PC-3 (cell line): ENCODE measurements around the gene SKIDA1. TPM values are rescaled to one million over a fixed set of nuclear protein-coding genes. Genes with fewer than 3 reads are reported as not detected.

ENCODE experiments used
- ATAC-seq: fragments of 200-7000 bp; cut with Tn5 transposase; 2 replicates; pipeline ENCODE4 v1.9.1; 2020; ENCODE audit warnings: mild to moderate bottlenecking, moderate library complexity
- BruUV-seq: library from RNA; stranded (reverse); fragments of 400-500 nt; replicated peaks from 2 replicates; lab custom pipeline; 2021; lab: Mats Ljungman, UMichigan
- CTCF ChIA-PET: fragments of 300-600 bp; sonication (Branson Sonifier 250); formaldehyde crosslinking; loops from one replicate; lab custom pipeline; 2022; ENCODE audit warnings: antibody characterized with exemption; lab: Charles Lee
- POLR2A ChIA-PET: fragments of 300-600 bp; sonication (Branson Sonifier 250); formaldehyde crosslinking; loops from one replicate; lab custom pipeline; 2022; ENCODE audit warnings: antibody characterized with exemption; ENCODE audit not compliant: unreplicated experiment; lab: Charles Lee
- DNase-seq: peaks from one replicate; pipeline ENCODE4 v3.0.0-alpha.2; 2015
- H2AFZ ChIP-seq: fragments of 300-600 bp; sonication (generic); 2 replicates; pipeline ENCODE4 v1.6.0; 2016; ENCODE audit warnings: antibody characterized with exemption, low read length
- H3F3A ChIP-seq: fragments of 300-600 bp; sonication (generic); one replicate; pipeline ENCODE4 v1.6.0; 2017; ENCODE audit warnings: antibody characterized with exemption, low read length, control low read depth, mild to moderate bottlenecking; ENCODE audit not compliant: unreplicated experiment
- H3K27ac ChIP-seq: fragments of 300-600 bp; sonication (generic); 2 replicates; pipeline ENCODE4 v1.5.1; 2016; ENCODE audit warnings: mild to moderate bottlenecking, low read length
- H3K27me3 ChIP-seq: fragments of 300-600 bp; sonication (generic); 2 replicates; pipeline ENCODE4 v1.6.1; 2016; ENCODE audit warnings: low read length, mixed read lengths
- H3K36me3 ChIP-seq: fragments of 300-600 bp; sonication (generic); 2 replicates; pipeline ENCODE4 v1.6.1; 2016; ENCODE audit warnings: low read depth, mixed run types, low read length, mixed read lengths
- H3K4me1 ChIP-seq: fragments of 300-600 bp; sonication (generic); 2 replicates; pipeline ENCODE4 v1.5.1; 2016; ENCODE audit warnings: low read length; ENCODE audit not compliant: insufficient read depth
- H3K4me2 ChIP-seq: fragments of 300-600 bp; sonication (generic); 2 replicates; pipeline ENCODE4 v1.6.0; 2016; ENCODE audit warnings: low read length
- H3K4me3 ChIP-seq: fragments of 300-600 bp; sonication (generic); 2 replicates; pipeline ENCODE4 v1.5.1; 2016; ENCODE audit warnings: mild to moderate bottlenecking, low read length, mixed read lengths
- H3K79me2 ChIP-seq: fragments of 300-600 bp; sonication (generic); 2 replicates; pipeline ENCODE4 v1.6.1; 2017; ENCODE audit warnings: low read length, mixed read lengths
- H3K9ac ChIP-seq: fragments of 300-600 bp; sonication (generic); 2 replicates; pipeline ENCODE4 v1.6.0; 2016; ENCODE audit warnings: mild to moderate bottlenecking, low read length
- H3K9me2 ChIP-seq: fragments of 300-600 bp; sonication (generic); replicated peaks from 2 replicates; pipeline ENCODE4 v1.6.1; 2016; ENCODE audit warnings: mixed run types, low read length, mixed read lengths
- H3K9me3 ChIP-seq: fragments of 300-600 bp; sonication (generic); 2 replicates; pipeline ENCODE4 v1.6.1; 2016; ENCODE audit warnings: low read length, mixed read lengths
- H4K20me1 ChIP-seq: fragments of 300-600 bp; sonication (generic); 2 replicates; pipeline ENCODE4 v1.6.1; 2016; ENCODE audit warnings: low read length, mixed read lengths
- EZH2 ChIP-seq: fragments of 300-600 bp; sonication (generic); IDR thresholded peaks from one replicate; pipeline ENCODE4 v1.6.1; 2017; ENCODE audit warnings: antibody characterized with exemption, mild to moderate bottlenecking, low read length; ENCODE audit not compliant: unreplicated experiment
- EZH2phosphoT487 ChIP-seq: fragments of 300-600 bp; sonication (generic); IDR thresholded peaks from 2 replicates; pipeline ENCODE4 v1.6.1; 2018; ENCODE audit warnings: mild to moderate bottlenecking, antibody characterized with exemption, low read length, borderline replicate concordance
- intact Hi-C: fragments of 100-400 bp; cut with micrococcal nuclease; formaldehyde crosslinking; loops from 2 replicates; pipeline ENCODE4 v1.9.0; 2023
- total RNA-seq: library from RNA; depleted of rRNA; stranded (reverse); fragments of >200 nt; gene quantifications from 2 replicates; pipeline ENCODE4 v1.2.3, GENCODE V29; 2014
- TF ChIP-seq, protein P1 (sequence below): fragments of 300-600 bp; sonication (generic); conservative IDR thresholded peaks from 2 replicates; pipeline ENCODE4 v1.5.1; 2017; ENCODE audit warnings: antibody characterized with exemption, low read depth, mild to moderate bottlenecking, low read length

The SKIDA1 gene
- total RNA-seq, 1 experiment from 2014 or later = 0.26 TPM

DNA sequence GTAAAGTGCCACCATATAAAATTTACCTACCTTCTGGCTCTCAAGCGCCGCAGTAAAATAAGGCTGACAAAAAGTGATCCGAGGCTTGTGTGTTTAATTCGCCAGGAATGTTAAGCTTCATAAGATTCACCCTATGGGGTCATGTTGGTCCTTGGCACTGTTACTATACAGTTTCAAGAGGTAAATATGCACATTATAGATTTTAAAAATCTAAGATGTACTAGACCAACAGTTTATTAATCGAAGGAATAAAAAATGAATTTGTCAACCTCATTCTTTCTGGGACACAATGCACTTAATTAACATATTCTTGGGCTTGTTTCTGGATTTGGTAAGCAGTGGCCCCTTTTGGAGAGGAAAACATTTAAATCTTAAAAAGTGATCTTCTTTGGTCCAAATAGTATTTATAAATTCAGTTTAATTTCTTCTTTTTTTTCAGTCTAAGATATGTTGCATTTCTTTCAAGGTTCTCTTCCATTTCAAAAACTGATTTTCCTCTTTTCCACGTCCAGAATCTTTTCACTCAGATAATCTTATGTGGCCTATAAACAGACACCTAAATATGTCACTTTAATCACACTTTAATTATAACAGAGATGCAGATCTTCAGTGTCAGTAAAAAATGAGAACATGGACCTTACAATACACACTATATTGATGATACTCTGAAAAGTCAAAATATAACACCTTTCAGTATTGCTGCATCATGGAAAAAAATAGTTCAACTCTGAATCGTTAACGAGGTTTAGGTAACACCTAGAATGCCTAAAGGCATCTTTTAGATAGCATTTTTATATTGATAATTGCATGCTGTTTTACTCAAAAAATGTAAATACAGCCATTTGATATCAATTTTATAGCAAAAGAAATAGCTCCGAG, 3.8 kb upstream of the SKIDA1 start:
- H3K27me3 ChIP-seq = no peaks in the 10 kb centered on the region
- POLR2A ChIA-PET = no interaction called here
- ATAC-seq = no peak
- H3K36me3 ChIP-seq = no peaks in the 10 kb centered on the region
- CTCF ChIA-PET = no interaction called here
- H3K4me2 ChIP-seq = no peak overlapping the region
- H3K79me2 ChIP-seq = no peaks in the 10 kb centered on the region
- BruUV-seq = no TSS peak
- no peak overlapping the region for H3K9ac ChIP-seq
- TF ChIP-seq EZH2 (no peak), EZH2phosphoT487 (no peak)
- TF ChIP-seq, protein P1, sequence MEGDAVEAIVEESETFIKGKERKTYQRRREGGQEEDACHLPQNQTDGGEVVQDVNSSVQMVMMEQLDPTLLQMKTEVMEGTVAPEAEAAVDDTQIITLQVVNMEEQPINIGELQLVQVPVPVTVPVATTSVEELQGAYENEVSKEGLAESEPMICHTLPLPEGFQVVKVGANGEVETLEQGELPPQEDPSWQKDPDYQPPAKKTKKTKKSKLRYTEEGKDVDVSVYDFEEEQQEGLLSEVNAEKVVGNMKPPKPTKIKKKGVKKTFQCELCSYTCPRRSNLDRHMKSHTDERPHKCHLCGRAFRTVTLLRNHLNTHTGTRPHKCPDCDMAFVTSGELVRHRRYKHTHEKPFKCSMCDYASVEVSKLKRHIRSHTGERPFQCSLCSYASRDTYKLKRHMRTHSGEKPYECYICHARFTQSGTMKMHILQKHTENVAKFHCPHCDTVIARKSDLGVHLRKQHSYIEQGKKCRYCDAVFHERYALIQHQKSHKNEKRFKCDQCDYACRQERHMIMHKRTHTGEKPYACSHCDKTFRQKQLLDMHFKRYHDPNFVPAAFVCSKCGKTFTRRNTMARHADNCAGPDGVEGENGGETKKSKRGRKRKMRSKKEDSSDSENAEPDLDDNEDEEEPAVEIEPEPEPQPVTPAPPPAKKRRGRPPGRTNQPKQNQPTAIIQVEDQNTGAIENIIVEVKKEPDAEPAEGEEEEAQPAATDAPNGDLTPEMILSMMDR = no peak
- H2AFZ ChIP-seq = no peak overlapping the region
- intact Hi-C loops = loop anchor here (10.0 kb wide), 2 partner anchors 196 to 364 kb away; no protein-coding TSS in a partner anchor
- H3K9me3 ChIP-seq = no peaks in the 10 kb centered on the region
- no peaks in the 10 kb centered on the region for H3K9me2 ChIP-seq
- no peak overlapping the region for H3K4me3 ChIP-seq
- no peak for DNase-seq
- H3F3A ChIP-seq = no peaks in the 10 kb centered on the region
- no peak overlapping the region for H3K27ac ChIP-seq
- peaks cover 25% of the 10 kb centered on the region for H3K4me1 ChIP-seq
- H4K20me1 ChIP-seq = no peaks in the 10 kb centered on the region

DNA sequence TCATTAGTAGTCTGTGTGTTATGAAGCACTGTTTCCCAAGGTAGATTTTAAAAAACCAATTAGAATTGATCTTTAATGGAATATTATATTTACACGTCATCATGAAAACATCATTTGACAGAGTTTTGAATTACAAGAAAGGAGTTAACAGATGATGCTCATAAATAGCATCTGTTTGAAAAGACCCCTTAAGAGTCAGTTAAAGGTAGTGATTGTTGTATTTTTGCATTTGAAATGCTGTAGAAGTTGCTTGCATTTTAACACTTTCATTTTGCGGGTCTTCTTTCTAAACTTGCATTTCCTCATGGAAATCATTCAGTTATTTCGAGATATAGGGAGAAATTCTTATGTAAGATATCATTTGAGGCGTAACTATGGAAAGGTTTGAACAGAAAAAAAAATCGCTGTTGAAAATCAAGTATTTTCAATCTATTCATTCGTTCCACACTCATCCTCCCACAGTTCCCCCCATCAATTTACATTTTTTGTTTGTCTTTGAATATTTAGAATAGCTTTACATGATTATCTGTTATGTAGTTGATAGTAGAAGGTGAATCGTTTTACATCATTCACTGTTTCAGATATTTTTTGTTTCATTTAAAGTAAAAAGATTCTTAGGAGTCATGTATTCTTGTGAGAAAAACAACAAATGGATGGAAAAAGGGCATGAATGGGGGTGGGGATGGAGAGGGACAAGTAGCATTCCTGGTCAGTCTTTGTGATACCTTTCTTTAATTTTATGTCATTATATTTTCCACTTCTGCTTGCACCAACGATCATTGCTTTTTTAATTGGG, 3.0 kb upstream of the SKIDA1 start:
- BruUV-seq = no TSS peak
- Histone ChIP-seq H3K4me2 (peak overlapping the region; percentile 99), H3K36me3 (no peaks in the 10 kb centered on the region), H3F3A (no peaks in the 10 kb centered on the region), H2AFZ (0 out of 2 replicates have a peak overlapping the region, but pooled peaks have one; percentile 89), H3K79me2 (no peaks in the 10 kb centered on the region), H3K9me2 (no peaks in the 10 kb centered on the region), H3K4me1 (peaks cover 24% of the 10 kb centered on the region), H3K27me3 (no peaks in the 10 kb centered on the region), H4K20me1 (no peaks in the 10 kb centered on the region), H3K27ac (no peak overlapping the region), H3K9ac (peak overlapping the region; percentile 89; the same call in 1 of the 2 replicates), H3K4me3 (peak overlapping the region; percentile 81), H3K9me3 (no peaks in the 10 kb centered on the region)
- intact Hi-C loops = loop anchor here (10.0 kb wide), 2 partner anchors 196 to 364 kb away; no protein-coding TSS in a partner anchor
- DNase-seq (no peak), ATAC-seq (no peak)
- CTCF ChIA-PET = no interaction called here
- TF ChIP-seq EZH2 = no peak
- TF ChIP-seq EZH2phosphoT487 = no peak
- TF ChIP-seq, protein P1 = no peak
- POLR2A ChIA-PET = interaction anchor here (0.5 kb wide), 1 partner anchor 356 kb away, joined by 3 read pairs; no protein-coding TSS in a partner anchor
